SK-N-SH (cell line): ENCODE data around the gene EPHB2. TPM values are rescaled to one million over a fixed set of nuclear protein-coding genes. Genes with fewer than 3 reads are reported as not detected.

Experiments used
- CTCF ChIA-PET: fragments of 300-600, 350-600 bp; formaldehyde crosslinking; extraction: SDS; loops from one replicate; lab custom pipeline; 2021; lab: Yijun Ruan, JAX
- POLR2A ChIA-PET: fragments of 350-600 bp; sonication (Branson Sonifier 250); formaldehyde crosslinking; extraction: SDS; loops from one replicate; lab custom pipeline; 2020; ENCODE audit warnings: antibody characterized with exemption, inconsistent platforms; lab: Yijun Ruan, JAX
- DNase-seq: peaks from one replicate; pipeline ENCODE4 v3.0.0; 2012
- H2AFZ ChIP-seq: fragments of 200-600 bp; sonication (generic); 2 replicates; pipeline ENCODE4 v1.8.1; 2016; ENCODE audit warnings: antibody characterized with exemption, mild to moderate bottlenecking, low read depth
- H3F3A ChIP-seq: fragments of 200-600 bp; sonication (generic); replicated peaks from 2 replicates; pipeline ENCODE3; 2016; ENCODE audit warnings: antibody characterized with exemption, mild to moderate bottlenecking; ENCODE audit not compliant: insufficient read depth
- H3K27ac ChIP-seq, 2 experiments: fragments of 200-500 bp in 1 of 2; fragments of 200-600 bp in 1 of 2; sonication (Bioruptor generic) in 1 of 2; sonication (generic), shearing (Covaris generic) in 1 of 2; 2 replicates each; pipeline versions ENCODE4 v1.5.1 to v1.6.1; 2014 to 2016; ENCODE audit warnings: low read depth in 2 of 2, inconsistent platforms in 1 of 2, low read length in 1 of 2, mild to moderate bottlenecking in 1 of 2, mixed read lengths in 1 of 2
- H3K27me3 ChIP-seq: fragments of 200-600 bp; sonication (generic), shearing (Covaris generic); 2 replicates; pipeline ENCODE4 v1.6.1; 2016; ENCODE audit warnings: mixed run types; ENCODE audit not compliant: insufficient read depth
- H3K36me3 ChIP-seq, 2 experiments: fragments of 200-500 bp in 1 of 2; fragments of 200-600 bp in 1 of 2; sonication (Bioruptor generic) in 1 of 2; sonication (generic) in 1 of 2; replicated peaks in 1 of 2; 2 replicates each; pipeline versions ENCODE3 to v1.5.1; 2014 to 2016; ENCODE audit warnings: low read length in 1 of 2, mild to moderate bottlenecking in 1 of 2; ENCODE audit not compliant: insufficient read depth in 2 of 2, control insufficient read depth in 1 of 2
- H3K4me1 ChIP-seq, 2 experiments: fragments of 200-500 bp in 1 of 2; fragments of 200-600 bp in 1 of 2; sonication (Bioruptor generic) in 1 of 2; sonication (generic), shearing (Covaris generic) in 1 of 2; 2 replicates each; pipeline versions ENCODE4 v1.5.1 to v1.6.1; 2014 to 2016; ENCODE audit warnings: low read depth in 1 of 2, low read length in 1 of 2, mixed run types in 1 of 2; ENCODE audit not compliant: insufficient read depth in 2 of 2, control insufficient read depth in 1 of 2
- H3K4me2 ChIP-seq: fragments of 200-600 bp; sonication (generic), shearing (Covaris generic); 2 replicates; pipeline ENCODE4 v1.6.1; 2017; ENCODE audit warnings: mixed run types
- H3K4me3 ChIP-seq, 2 experiments: fragments of 200-500 bp in 1 of 2; fragments of 200-600 bp in 1 of 2; sonication (Bioruptor generic) in 1 of 2; sonication (generic), shearing (Covaris generic) in 1 of 2; 2 replicates each; pipeline versions ENCODE4 v1.5.1 to v1.8.1; 2014 to 2016; ENCODE audit warnings: low read depth in 2 of 2, inconsistent platforms in 1 of 2, low read length in 1 of 2, mild to moderate bottlenecking in 1 of 2, mixed read lengths in 1 of 2, moderate library complexity in 1 of 2
- H3K79me2 ChIP-seq: fragments of 200-600 bp; sonication (generic); 2 replicates; pipeline ENCODE4 v1.8.1; 2017; ENCODE audit warnings: mild to moderate bottlenecking; ENCODE audit not compliant: insufficient read depth
- H3K9ac ChIP-seq: fragments of 200-600 bp; sonication (generic); 2 replicates; pipeline ENCODE4 v1.6.1; 2017; ENCODE audit warnings: mixed run types
- H3K9me2 ChIP-seq: fragments of 200-600 bp; sonication (generic); 2 replicates; pipeline ENCODE4 v1.6.1; 2017; ENCODE audit warnings: mixed run types
- H3K9me3 ChIP-seq: fragments of 200-600 bp; sonication (generic); 2 replicates; pipeline ENCODE4 v1.6.1; 2017; ENCODE audit warnings: mixed run types, mild to moderate bottlenecking, moderate library complexity
- H4K20me1 ChIP-seq: fragments of 200-600 bp; sonication (generic); 2 replicates; pipeline ENCODE4 v1.6.1; 2017; ENCODE audit warnings: mild to moderate bottlenecking, mixed run types; ENCODE audit not compliant: insufficient read depth
- ELF1 ChIP-seq: IDR thresholded peaks from 2 replicates; pipeline ENCODE4 v1.4.0; 2012
- FOXJ3 ChIP-seq: sonication (generic); formaldehyde crosslinking; IDR thresholded peaks from 2 replicates; pipeline ENCODE4 v1.5.1; 2020; ENCODE audit warnings: mild to moderate bottlenecking, missing genetic modification reagents
- GABPA ChIP-seq: IDR thresholded peaks from 2 replicates; pipeline ENCODE4 v1.4.0; 2012; ENCODE audit warnings: low read depth, mild to moderate bottlenecking
- GATA2 ChIP-seq: sonication (generic); formaldehyde crosslinking; IDR thresholded peaks from 2 replicates; pipeline ENCODE4 v1.5.0; 2020; ENCODE audit warnings: mild to moderate bottlenecking, missing genetic modification reagents
- JUND ChIP-seq: IDR thresholded peaks from 2 replicates; pipeline ENCODE4 v1.4.0; 2012
- MAX ChIP-seq: IDR thresholded peaks from 2 replicates; pipeline ENCODE4 v1.4.0; 2012; ENCODE audit warnings: low read depth
- MXI1 ChIP-seq: IDR thresholded peaks from 2 replicates; pipeline ENCODE4 v1.6.1; 2012; ENCODE audit warnings: mild to moderate bottlenecking, low read depth, low read length, improper control_type of control experiment
- NFIC ChIP-seq: IDR thresholded peaks from 2 replicates; pipeline ENCODE4 v1.4.0; 2012; ENCODE audit warnings: borderline replicate concordance
- NRF1 ChIP-seq: IDR thresholded peaks from 2 replicates; pipeline ENCODE4 v1.6.1; 2012; ENCODE audit warnings: low read depth, mild to moderate bottlenecking, low read length
- RFX5 ChIP-seq: IDR thresholded peaks from 2 replicates; pipeline ENCODE4 v1.6.1; 2012; ENCODE audit warnings: mild to moderate bottlenecking, improper control_type of control experiment, low read length
- TAF1 ChIP-seq: IDR thresholded peaks from 2 replicates; pipeline ENCODE4 v1.6.1; 2012; ENCODE audit warnings: low read depth, mild to moderate bottlenecking, low read length, moderate library complexity, borderline replicate concordance
- TCF12 ChIP-seq: IDR thresholded peaks from 2 replicates; pipeline ENCODE4 v1.4.0; 2012
- WGBS: methylation state at CpG from one replicate; pipeline ENCODE4 v1.1.6; 2017; ENCODE audit warnings: low lambda C conversion rate; 5-methylcytosine and 5-hydroxymethylcytosine counted together
- polyA plus RNA-seq, 3 experiments: library from polyadenylated mRNA; depleted of rRNA; stranded (reverse); fragments of >200 nt; gene quantifications; 2 replicates each; pipeline ENCODE4 v1.2.3, GENCODE V29; 2012
- TF ChIP-seq, protein P1 (sequence below): IDR thresholded peaks from 2 replicates; pipeline ENCODE4 v1.4.0; 2012; ENCODE audit warnings: low read depth, borderline replicate concordance
- TF ChIP-seq, protein P2 (sequence below): IDR thresholded peaks from 2 replicates; pipeline ENCODE4 v1.6.1; 2012; ENCODE audit warnings: mild to moderate bottlenecking, low read depth, low read length, moderate library complexity
- TF ChIP-seq, protein P3 (sequence below): IDR thresholded peaks from 2 replicates; pipeline ENCODE4 v1.4.0; 2012; ENCODE audit warnings: low read depth, borderline replicate concordance
- TF ChIP-seq, protein P4 (sequence below): IDR thresholded peaks from 2 replicates; pipeline ENCODE4; 2012

Gene EPHB2
- polyA plus RNA-seq, 1 of the 3 experiments (the other 2 are of a cell fraction), result 25.2 TPM

GRCh38 chr1:22836850-22837249 is 126.2 kb downstream of the EPHB2 start:
- no peak overlapping the region for H3K4me3 ChIP-seq
- POLR2A ChIA-PET, result no interaction called here
- H3K79me2 ChIP-seq, result no peaks in the 10 kb centered on the region
- DNase-seq, result no peak
- peaks cover 3 to 7% of the 10 kb centered on the region in 2 experiments; a peak in 3 of 4 replicates for H3K4me1 ChIP-seq
- H3K9me2 ChIP-seq, result no peaks in the 10 kb centered on the region
- H3F3A ChIP-seq, result peaks cover 6% of the 10 kb centered on the region
- WGBS, result 91% methylated on average over 4 of the region's 5 CpGs
- H3K27me3 ChIP-seq, result no peaks in the 10 kb centered on the region
- H3K4me2 ChIP-seq, result no peak overlapping the region
- H4K20me1 ChIP-seq, result no peaks in the 10 kb centered on the region
- H3K9ac ChIP-seq, result no peak overlapping the region
- CTCF ChIA-PET, result interaction anchor here (0.7 to 1.9 kb wide), 5 partner anchors 10 to 133 kb away, joined by 3 to 10 read pairs (median 3); no protein-coding TSS in a partner anchor
- no peak overlapping the region for H2AFZ ChIP-seq
- no peak overlapping the region for H3K27ac ChIP-seq
- no peak for TF ChIP-seq GATA2
- TF ChIP-seq, protein P1, sequence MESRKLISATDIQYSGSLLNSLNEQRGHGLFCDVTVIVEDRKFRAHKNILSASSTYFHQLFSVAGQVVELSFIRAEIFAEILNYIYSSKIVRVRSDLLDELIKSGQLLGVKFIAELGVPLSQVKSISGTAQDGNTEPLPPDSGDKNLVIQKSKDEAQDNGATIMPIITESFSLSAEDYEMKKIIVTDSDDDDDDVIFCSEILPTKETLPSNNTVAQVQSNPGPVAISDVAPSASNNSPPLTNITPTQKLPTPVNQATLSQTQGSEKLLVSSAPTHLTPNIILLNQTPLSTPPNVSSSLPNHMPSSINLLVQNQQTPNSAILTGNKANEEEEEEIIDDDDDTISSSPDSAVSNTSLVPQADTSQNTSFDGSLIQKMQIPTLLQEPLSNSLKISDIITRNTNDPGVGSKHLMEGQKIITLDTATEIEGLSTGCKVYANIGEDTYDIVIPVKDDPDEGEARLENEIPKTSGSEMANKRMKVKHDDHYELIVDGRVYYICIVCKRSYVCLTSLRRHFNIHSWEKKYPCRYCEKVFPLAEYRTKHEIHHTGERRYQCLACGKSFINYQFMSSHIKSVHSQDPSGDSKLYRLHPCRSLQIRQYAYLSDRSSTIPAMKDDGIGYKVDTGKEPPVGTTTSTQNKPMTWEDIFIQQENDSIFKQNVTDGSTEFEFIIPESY, result no peak
- no peaks in the 10 kb centered on the region for H3K36me3 ChIP-seq
- H3K9me3 ChIP-seq, result no peaks in the 10 kb centered on the region

- Histone ChIP-seq H3K9me2 (no peaks in the 10 kb centered on the region), H3K9ac (no peak overlapping the region), H4K20me1 (no peaks in the 10 kb centered on the region), H3K36me3 (no peaks in the 10 kb centered on the region), H3K4me1 (peaks cover 3 to 4% of the 10 kb centered on the region in 2 experiments; a peak in 2 of 4 replicates), H3K27ac (no peak overlapping the region), H3K27me3 (no peaks in the 10 kb centered on the region), H3K4me2 (no peak overlapping the region), H3F3A (peaks cover 3% of the 10 kb centered on the region), H3K4me3 (no peak overlapping the region), H3K79me2 (no peaks in the 10 kb centered on the region), H3K9me3 (no peaks in the 10 kb centered on the region), H2AFZ (no peak overlapping the region)
- ChIA-PET CTCF (interaction anchor here (0.7 to 1.9 kb wide), 6 partner anchors 11 to 133 kb away, joined by 3 to 10 read pairs (median 4); no protein-coding TSS in a partner anchor), POLR2A (no interaction called here)
- 100% methylated on average over 3 of the region's 3 CpGs for WGBS
- DNase-seq, result no peak
- TF ChIP-seq TCF12 (no peak), GABPA (no peak), FOXJ3 (no peak), MXI1 (no peak), NRF1 (no peak), NFIC (no peak), JUND (no peak), TAF1 (no peak), MAX (no peak), RFX5 (no peak), ELF1 (no peak), GATA2 (no peak)
- TF ChIP-seq, protein P2, sequence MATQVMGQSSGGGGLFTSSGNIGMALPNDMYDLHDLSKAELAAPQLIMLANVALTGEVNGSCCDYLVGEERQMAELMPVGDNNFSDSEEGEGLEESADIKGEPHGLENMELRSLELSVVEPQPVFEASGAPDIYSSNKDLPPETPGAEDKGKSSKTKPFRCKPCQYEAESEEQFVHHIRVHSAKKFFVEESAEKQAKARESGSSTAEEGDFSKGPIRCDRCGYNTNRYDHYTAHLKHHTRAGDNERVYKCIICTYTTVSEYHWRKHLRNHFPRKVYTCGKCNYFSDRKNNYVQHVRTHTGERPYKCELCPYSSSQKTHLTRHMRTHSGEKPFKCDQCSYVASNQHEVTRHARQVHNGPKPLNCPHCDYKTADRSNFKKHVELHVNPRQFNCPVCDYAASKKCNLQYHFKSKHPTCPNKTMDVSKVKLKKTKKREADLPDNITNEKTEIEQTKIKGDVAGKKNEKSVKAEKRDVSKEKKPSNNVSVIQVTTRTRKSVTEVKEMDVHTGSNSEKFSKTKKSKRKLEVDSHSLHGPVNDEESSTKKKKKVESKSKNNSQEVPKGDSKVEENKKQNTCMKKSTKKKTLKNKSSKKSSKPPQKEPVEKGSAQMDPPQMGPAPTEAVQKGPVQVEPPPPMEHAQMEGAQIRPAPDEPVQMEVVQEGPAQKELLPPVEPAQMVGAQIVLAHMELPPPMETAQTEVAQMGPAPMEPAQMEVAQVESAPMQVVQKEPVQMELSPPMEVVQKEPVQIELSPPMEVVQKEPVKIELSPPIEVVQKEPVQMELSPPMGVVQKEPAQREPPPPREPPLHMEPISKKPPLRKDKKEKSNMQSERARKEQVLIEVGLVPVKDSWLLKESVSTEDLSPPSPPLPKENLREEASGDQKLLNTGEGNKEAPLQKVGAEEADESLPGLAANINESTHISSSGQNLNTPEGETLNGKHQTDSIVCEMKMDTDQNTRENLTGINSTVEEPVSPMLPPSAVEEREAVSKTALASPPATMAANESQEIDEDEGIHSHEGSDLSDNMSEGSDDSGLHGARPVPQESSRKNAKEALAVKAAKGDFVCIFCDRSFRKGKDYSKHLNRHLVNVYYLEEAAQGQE, result no peak
- TF ChIP-seq, protein P3, sequence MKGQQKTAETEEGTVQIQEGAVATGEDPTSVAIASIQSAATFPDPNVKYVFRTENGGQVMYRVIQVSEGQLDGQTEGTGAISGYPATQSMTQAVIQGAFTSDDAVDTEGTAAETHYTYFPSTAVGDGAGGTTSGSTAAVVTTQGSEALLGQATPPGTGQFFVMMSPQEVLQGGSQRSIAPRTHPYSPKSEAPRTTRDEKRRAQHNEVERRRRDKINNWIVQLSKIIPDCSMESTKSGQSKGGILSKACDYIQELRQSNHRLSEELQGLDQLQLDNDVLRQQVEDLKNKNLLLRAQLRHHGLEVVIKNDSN, result no peak
- TF ChIP-seq, protein P4, sequence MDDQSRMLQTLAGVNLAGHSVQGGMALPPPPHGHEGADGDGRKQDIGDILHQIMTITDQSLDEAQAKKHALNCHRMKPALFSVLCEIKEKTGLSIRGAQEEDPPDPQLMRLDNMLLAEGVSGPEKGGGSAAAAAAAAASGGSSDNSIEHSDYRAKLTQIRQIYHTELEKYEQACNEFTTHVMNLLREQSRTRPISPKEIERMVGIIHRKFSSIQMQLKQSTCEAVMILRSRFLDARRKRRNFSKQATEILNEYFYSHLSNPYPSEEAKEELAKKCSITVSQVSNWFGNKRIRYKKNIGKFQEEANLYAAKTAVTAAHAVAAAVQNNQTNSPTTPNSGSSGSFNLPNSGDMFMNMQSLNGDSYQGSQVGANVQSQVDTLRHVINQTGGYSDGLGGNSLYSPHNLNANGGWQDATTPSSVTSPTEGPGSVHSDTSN, result no peak
Observed at GRCh38 chr1:22837332-22837731, 126.7 kb downstream of the EPHB2 start.
